SKM-1 treated with dmso at 0.1 percent for 144 hours (cell line): ENCODE measurements around the gene LRMDA.
"Not testable (repeated sequence)": the region's sequence is repeated elsewhere in the genome, so short reads cannot be mapped to it uniquely, and the experiment has no call there.

Experiments used
- DNase-seq: peaks from one replicate; lab custom pipeline; 2025; ENCODE audit not compliant: unreplicated experiment; lab: John Stamatoyannopoulos, UW

Gene LRMDA

DNA sequence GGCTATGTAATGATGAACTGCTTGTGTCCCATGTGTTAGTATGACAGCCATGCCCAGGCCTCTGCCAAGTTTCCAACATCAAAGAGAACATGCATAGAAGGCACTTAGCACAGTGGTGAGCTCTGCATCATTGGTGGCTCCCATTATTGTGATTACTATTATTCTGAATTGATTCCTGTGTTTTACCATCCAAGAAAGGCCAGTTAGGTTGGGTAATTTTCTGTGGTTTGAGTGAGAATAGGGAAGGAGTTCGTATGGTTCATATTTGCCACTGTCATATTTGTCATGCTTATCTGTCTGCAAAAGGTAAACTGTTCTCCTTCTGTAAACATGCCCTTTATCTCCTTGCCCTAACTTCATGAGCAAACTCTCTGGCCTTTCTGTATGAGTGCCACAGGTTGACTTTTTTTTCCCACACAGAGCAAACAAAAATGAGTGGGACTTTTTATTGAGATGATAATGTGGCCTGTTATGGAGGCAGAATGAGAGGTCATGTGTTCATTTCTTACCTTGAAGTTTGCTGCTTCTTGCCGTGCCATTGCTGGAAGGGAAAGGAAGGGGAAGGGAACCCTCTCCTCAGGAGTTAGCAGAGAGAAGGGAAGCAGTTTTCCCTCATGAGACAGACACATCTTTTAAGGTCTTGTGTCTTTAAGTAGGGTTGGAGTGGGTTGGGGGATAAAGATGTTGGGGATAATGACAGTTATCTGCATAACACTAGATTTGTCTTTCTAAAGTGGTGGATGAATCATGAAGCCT lies 301.9 kb downstream of the LRMDA start:
- DNase-seq = peak; percentile 8

DNA sequence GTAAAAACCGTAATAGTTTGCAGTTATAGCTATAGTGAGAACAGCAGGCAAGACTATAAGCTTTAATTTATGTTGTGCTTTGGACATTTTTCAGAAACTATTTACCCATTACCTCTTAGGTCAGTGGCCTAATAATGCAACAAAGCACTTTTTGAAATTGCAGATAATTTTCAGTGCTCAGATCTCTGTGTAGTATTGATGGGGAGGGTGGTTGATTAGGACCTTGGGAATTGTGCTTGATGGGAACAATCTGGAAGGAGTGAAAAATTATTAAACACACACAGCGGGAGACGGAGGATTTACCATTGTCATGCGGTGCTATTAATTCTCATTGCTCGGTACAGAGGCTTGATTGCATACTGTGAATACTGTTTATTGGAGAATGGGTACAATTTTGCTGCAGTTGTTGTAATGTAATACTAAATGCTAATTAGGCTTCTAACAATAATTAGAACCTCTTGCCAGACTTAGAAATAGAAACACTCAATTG lies 304.8 kb downstream of the LRMDA start:
- no peak for DNase-seq

DNA sequence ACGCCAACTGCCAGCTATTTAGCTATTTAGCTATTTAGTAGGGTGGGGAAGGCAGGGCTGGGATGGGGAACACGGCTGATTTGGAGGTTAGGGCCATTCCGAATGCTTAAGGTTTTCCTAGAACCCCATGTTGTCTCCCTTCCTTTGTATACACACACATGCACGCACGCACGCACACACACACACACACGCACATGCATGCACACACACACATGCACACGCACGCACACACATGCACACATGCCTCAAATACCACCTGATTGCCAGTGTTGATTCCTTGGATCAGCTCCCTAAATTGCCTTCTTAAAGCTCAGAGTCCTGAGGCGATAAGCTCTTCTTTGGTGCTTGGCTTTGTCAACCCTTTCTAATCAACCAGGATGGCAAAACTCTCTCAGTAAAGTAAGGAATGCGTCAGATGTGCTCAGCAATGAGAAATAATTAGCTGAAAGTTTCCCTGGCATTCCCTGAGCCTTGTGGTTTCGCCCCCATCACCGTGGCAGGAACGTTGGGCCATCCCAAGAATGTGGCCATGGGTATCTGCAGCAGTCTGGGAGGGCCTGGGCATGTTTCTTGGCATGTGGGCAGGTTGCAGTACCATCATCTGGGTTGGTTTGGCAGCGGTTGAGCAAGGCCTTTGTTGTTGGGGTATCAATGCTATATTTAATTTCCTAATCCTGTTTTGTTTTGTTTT lies 305.6 kb downstream of the LRMDA start:
- no peak for DNase-seq

DNA sequence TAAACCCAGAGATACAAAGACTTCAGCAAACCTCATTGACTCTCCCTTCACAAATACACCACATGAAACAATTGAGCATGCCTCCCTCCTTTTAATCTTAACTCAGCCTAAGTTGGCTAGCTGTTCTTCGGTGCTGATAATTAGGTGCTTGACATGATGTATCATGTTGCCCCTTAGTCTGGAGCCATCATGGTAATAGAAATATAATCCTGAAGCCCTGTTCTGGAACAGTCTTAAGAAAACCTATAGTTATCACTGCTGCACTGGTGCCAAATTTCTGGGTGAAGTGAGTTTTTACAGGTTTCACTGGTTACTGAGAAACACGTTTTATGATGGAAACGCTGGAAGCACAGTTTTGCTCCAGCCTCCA lies 306.1 kb downstream of the LRMDA start:
- DNase-seq = no peak

GRCh38 chr10:75738924-75739323 lies 307.5 kb downstream of the LRMDA start:
- no peak for DNase-seq

GRCh38 chr10:75739414-75740143 lies 308.2 kb downstream of the LRMDA start:
- DNase-seq = no peak

GRCh38 chr10:75740541-75740940 lies 309.1 kb downstream of the LRMDA start:
- no peak for DNase-seq

GRCh38 chr10:75742355-75742754 lies 310.9 kb downstream of the LRMDA start:
- no peak for DNase-seq

GRCh38 chr10:75743291-75743778 lies 311.9 kb downstream of the LRMDA start:
- no peak for DNase-seq

DNA sequence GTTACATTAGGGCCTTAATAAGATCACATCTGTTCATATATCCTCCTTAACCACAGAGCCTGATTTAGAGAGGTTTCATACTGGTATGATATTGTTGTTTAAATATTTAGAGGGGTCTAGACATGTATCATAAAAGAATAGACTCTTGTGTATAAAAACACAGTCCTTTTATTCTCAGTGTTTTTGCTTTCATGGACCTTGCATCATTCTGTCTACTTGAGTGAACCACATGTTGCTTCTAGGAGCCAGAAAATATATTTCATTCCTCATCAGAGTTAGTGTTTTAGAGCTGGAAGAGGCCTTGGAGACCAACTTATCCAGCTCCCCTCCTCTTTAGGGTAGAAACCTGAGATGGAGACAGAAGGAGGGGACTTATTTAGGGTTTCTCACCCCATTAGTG lies 312.8 kb downstream of the LRMDA start:
- DNase-seq = no peak

DNA sequence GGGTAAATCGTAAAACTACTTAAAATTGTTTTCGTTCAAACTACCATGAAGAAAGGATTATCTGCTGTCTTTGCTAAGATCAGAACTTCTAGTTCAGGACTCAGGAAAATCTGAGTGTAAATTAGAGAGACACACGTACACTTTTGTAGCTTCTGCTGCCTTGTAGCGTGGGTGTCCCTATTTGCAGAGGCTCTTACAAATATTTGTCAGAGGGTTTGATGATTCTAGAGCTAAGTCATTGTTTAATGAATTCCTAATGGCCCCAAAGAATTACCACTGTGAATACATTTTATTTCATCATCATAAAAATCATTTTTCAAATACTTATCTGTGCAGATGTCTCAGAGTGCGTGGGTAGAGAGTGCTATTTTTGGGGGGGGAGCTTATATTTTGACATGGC lies 314.9 kb downstream of the LRMDA start:
- no peak for DNase-seq

DNA sequence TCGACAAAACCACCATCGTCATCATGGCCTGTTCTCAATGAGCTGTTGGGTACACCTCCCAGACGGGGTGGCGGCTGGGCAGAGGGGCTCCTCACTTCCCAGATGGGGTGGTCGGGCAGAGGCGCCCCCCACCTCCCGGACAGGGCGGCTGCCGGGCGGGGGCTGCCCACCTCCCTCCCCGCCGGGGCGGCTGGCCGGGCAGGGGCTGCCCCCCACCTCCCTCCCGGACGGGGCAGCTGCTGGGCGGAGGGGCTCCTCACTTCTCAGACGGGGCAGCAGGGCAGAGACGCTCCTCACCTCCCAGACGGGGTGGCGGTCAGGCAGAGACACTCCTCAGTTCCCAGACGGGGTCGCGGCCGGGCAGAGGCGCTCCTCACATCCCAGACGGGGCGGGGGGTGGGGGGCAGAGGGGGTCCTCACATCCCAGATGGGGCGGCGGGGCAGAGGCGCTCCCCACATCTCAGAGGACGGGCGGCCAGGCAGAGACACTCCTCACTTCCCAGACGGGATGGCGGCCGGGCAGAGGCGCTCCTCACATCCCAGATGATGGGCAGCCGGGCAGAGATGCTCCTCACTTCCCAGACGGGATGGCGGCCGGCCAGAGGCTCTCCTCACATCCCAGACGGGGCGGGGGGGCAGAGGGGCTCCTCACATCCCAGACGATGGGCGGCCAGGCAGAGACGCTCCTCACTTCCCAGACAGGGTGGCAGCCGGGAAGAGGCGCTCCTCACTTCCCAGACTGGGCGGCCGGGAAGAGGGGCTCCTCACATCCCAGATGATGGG lies 318.9 kb downstream of the LRMDA start:
- not testable (repeated sequence) for DNase-seq

GRCh38 chr10:75751232-75751631 lies 319.8 kb downstream of the LRMDA start:
- no peak for DNase-seq

DNA sequence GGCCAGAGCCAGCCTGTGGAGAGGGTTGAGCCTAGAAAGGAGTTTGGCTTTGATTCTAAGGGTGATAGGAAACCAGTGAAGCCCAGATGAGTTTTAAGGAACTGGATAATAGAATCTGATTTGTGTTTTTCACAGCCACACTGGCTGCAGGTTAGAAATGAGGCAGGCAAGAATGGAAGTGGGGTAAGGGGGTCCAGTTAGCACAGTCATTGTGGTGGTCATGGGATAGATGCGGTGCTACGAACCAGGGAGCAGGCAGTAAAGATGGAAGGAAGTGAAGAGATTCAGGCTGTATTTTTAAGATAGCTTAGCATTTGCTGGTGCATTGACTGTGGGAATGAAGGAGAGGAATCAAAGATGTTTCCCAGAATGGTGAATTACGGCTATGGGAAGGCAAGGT lies 322.2 kb downstream of the LRMDA start:
- DNase-seq = no peak

DNA sequence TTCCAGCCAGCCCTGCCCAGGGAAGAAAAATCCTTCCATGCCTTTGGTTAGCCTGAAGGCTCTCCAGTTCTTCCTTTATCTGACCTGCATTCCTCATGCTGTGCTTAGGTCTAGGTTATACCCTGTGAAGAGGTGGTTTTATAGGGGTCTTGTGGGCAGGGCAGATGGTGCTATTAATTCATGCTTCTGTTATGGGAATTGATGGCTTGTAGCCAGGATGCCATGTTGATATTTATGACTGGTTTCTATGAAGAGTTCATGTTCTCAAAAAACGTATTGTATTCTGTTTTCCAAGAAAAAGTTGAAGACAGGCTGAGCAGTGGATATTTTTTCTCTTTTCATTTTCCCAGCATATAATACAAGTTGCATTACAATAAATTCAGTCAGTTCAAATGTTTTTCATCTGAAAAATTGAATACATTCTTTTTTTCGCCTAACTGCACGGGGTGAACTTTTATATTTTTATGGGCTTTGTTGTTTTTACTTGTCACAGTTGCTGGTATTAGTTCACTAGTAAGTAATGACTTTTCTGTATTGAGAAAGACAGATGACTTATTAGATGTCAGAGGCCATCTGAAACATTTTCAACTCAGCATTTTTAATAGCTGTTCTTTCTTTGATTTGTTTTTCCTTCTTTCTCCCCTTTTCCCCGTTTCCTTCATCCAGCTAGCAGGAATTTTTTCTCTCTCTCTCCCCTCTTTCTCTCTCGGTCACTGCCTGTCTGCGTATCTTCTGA lies 322.8 kb downstream of the LRMDA start:
- DNase-seq = no peak

GRCh38 chr10:75755528-75755927 lies 324.1 kb downstream of the LRMDA start:
- DNase-seq = no peak

GRCh38 chr10:75761289-75761688 lies 329.9 kb downstream of the LRMDA start:
- no peak for DNase-seq

DNA sequence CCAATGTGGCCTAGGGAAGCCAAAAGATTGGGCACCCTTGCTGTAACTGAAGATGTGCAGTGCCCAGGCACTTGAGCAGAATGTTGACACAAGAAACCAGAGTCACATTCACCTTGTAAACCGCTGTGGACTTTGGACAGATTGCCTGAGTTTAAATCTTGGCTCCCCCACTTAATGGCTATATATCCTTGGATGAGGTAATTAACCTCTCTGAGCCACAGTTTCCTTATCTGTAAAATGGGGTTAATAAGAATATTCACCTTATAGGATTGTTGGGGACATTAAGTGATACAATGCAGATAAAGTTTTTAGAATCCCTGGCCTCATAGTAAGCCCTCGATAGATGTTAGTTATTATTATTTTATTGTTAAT lies 331.0 kb downstream of the LRMDA start:
- DNase-seq = no peak

DNA sequence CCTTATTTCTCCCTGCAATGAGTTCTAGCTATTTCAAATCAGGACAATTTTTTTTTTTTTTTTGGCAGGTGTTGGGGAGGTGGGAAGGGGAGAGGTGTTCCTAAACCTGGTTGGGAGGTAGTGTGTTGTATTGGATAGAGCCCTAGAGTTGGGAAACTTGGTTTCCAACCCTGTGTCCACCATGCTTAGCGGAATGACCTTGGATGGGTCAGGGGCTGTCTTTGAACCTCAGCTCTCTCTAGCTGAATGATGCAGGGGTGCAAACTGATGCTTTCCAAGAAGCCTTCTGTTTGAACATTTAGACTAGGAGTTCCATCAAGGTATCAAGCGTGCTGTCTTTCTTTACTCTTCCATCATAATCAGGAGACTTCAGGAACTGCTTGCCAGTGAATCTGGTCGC lies 332.2 kb downstream of the LRMDA start:
- DNase-seq = no peak
